Activated effector memory CD4-positive, alpha-beta T cell treated with Interleukin-2 at 50 U/mL for 16 hours (primary cell): Measurements from ENCODE around the gene C2CD5.
"Not testable (repeated sequence)": the region's sequence is repeated elsewhere in the genome, so short reads cannot be mapped to it uniquely, and the experiment has no call there.

Experiments
- DNase-seq: peaks from one replicate; pipeline ENCODE4 v3.0.0-alpha.2; 2020

C2CD5 gene

DNA sequence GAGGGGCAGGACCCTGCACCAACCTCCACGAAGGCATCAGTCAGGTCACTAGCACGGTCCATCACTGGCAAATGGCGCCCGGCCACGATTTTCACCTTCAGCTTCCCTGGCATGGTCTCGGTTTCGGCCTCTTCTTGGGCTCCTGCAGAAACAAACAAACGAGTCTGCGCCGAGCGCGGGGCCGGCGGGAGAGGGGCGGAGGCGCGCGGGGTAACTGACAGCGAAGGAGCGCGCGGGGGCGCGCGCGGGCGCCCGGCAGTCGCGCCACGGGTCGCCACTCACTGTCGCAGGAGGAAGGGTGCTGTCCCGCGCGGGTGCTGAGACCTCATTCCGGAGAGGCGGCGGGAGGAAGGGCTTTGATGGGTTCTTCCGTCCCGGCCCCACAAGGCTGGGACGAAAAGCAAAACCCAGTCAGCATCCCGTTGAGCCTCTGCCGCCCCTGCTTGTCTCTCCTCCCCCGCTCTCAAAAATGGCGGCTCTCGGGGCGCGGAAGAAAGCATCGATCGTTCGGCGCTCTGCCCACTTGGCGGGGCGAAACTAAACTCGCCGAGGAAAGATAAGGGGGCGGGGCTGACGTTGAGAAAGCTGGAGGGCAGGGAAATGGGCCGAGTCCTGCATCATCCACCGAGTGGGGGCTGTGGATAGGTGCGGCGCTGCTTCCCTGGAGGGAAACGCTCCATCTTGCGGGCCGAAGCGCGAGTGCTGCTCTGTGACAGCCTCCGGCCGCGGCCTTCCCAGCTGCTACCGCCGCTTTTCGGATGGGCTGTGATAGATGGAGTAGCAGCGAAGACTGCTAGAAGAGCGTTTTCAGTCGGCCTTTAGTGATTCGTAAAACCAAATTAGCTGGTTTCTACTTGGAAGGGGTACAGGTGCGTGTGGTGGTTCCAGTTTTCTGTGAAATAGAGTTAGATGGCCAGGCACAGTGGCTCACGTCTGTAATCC lies at the start of gene C2CD5:
Gene C2CD5 (minus strand): TSS at position 505 of the 942 bp plus-strand sequence. CDS start 392 bp downstream, at position 113.
- DNase-seq = peak; percentile 92

GRCh38 chr12:22593864-22594263 lies 49.5 kb upstream of the C2CD5 start:
- no peak for DNase-seq

- DNase-seq = no peak
Observed at GRCh38 chr12:22588817-22589216, 44.5 kb upstream of the C2CD5 start.

GRCh38 chr12:22578328-22578727 lies 34.0 kb upstream of the C2CD5 start:
- DNase-seq = no peak

GRCh38 chr12:22577667-22578066 lies 33.3 kb upstream of the C2CD5 start:
- DNase-seq = no peak

DNA sequence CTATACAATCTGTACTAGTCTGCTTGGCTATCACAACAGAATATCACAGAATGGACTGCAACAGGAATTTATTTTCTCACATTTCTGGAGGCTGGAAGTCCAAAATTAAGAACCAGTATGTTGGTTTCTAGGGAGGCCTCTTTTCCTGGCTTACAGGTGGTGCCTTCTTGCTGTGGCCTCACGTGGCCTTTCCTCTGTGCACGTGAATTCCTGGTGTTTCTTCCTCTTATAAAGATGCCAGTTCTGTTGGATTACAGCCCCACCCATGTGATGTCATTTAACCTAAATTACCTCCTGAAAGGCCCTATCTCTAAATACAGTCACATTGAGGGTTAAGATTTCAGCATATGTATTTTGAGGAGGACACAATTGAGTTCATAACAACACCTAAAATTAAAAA lies 32.1 kb upstream of the C2CD5 start:
- no peak for DNase-seq

DNA sequence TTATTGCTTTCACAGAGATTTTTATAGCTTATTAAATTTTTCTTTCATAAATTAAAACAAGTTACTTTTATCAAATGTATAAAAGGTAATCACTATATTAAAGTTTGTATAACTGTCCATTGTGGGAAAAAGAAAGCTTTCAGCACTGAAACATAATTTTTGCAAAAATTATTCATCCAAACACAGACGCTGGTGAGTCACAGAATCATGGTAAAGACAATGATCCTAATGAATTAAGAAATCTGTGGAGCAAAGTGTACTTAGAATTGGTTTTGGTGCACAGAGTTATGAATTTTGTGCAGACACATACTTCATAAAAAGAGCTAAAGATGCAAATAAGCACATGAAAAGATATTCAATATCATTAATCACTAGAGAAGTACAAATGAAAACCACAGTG lies 31.7 kb upstream of the C2CD5 start:
- no peak for DNase-seq

DNA sequence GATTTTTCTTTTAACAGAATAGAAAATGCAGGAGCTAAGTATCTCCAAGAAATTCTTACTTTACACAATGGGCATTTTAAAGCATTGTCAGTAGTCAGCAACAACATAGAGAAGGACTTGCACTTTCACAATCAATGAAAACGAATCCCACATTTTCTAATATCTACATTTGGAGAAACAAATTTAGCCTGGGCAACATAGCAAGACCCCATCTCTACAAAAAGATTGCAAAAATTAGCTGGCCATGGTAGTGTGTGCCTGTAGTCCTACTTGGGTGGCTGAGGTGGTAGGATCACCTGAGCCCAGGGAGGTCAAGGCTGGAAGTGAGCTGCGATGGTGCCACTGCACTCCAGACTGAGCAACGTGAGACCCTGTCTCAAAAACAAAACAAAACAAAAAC lies 30.6 kb upstream of the C2CD5 start:
- DNase-seq = no peak

GRCh38 chr12:22573181-22573580 lies 28.8 kb upstream of the C2CD5 start:
- DNase-seq = no peak

- no peak for DNase-seq
Observed at GRCh38 chr12:22569253-22569652, 24.9 kb upstream of the C2CD5 start.

DNA sequence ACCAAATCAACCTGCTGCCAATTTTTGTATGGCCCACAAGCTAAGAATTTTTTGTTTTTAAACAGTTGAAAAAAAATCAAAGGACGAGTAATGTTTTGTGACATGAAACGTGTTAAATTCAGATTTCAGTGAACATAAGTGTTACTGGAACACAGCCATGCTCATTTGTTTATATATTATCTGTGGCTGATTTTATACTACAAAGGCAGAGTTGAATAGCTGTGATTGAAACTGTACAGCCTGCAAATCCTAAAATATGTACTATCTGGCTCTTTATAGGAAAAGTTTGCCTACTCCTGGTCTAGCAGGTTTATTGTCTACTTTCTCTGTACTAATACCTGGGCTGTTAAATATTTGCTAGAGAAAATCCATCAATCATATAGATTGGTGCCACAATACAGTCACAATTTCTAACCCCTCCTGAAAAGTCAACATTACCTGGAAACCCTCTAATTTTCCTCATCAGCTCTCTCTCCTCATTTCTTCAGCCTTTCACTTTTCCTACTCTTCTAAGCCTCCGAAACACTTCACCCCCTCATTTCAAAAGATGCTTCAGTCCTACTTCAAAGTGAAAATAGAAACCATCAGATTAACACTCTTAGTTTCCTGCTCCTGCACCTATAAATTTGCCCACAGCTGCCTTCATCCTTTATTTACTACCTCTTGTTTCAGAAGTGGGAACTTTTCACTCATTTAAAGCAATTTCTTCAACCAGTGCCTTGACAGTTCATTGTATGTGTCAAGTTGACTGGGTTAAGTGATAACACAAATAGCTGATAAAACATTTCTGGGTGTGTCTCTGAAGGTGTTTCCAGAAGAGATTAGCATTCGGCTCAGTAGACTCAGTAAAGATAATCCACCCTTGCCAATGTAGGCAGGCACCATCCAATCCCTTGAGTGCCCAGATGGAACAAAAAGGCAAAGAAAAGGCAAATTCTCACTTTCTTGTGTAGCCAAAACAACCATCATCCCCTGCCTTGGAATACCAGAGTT lies 18.0 kb upstream of the C2CD5 start:
- no peak for DNase-seq

- DNase-seq = not testable (repeated sequence)
Observed at GRCh38 chr12:22554750-22555149, 10.4 kb upstream of the C2CD5 start.

DNA sequence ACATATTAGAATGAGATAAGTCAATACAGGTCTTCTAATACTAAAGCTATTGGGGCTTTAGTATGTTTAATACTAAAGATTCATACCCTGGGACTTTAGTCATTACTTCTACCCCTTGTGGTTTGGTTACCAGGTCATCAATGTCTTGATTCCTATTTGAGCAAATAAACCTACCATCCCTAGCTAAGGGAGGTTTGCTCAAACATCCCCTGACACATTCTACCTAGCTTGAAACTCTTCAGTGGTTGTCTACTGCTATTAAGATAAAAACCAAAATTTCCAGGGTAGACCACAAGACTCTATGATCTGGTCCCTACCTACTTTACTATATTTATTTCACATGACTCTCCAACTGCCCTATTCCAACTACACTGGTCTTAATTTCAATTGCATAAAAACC lies 7.3 kb upstream of the C2CD5 start:
- no peak for DNase-seq

- no peak for DNase-seq
Observed at GRCh38 chr12:22545255-22545654, 913 bp upstream of the C2CD5 start.

DNA sequence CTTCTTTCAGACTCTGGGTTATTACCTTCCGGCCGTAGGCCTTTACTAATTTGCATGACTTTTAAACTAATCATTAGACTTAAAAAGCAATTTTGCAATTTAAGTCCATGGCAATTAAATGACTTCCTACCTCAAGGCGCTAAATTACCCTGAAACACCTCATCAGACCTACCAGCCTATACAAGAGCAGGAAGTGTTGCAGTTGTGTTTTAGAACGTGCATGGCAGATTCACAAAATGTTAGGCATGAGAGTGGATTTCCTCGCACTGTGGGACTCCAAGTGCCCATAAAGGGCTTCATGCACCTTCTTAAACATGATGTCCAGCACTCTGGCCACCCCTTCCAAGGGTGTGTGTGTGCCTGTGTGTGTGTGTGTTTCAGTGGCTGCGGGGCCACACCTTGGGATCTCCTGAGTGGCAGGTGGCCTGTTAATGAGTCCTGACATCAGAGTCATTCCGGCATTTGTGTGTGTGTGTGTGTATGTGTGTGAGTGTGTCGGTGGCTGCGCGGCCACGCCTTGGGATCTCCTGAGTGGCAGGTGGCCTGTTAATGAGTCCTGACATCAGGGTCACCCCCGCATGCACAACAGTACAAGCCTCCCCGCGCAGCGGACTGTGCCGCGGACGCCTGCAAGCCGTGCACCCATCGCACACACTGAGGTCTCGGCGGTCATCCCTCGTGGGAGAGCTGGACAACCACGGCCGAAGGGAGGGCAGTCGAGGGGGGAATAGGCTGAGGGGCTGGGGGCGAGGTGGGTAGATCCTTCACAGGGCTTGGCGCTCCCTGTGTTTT lies 900 bp downstream of the C2CD5 start:
- DNase-seq = peak; percentile 23

- DNase-seq = no peak
Observed at GRCh38 chr12:22541496-22542155, 2.7 kb downstream of the C2CD5 start.

GRCh38 chr12:22539055-22539454 lies 5.3 kb downstream of the C2CD5 start:
- no peak for DNase-seq

DNA sequence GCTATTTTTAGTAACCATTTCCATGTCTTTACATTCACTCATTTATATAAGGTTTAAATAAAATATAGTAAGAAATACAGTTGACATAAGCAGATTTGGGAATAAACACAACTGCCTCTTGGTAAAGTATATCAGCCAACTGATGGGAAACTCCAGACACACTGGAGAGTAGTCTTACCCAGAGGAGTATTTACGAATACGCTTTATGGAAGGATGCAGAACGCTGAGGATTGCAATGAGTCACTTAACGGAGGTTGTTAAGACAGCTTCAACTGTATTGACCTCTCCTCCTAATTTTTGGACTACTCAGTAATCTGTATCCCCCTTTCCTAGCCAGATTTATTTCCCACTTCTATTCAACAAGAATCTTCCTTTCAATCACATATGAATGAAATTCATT lies 6.0 kb downstream of the C2CD5 start:
- no peak for DNase-seq

- DNase-seq = no peak
Observed at GRCh38 chr12:22536971-22537544, 7.3 kb downstream of the C2CD5 start.

DNA sequence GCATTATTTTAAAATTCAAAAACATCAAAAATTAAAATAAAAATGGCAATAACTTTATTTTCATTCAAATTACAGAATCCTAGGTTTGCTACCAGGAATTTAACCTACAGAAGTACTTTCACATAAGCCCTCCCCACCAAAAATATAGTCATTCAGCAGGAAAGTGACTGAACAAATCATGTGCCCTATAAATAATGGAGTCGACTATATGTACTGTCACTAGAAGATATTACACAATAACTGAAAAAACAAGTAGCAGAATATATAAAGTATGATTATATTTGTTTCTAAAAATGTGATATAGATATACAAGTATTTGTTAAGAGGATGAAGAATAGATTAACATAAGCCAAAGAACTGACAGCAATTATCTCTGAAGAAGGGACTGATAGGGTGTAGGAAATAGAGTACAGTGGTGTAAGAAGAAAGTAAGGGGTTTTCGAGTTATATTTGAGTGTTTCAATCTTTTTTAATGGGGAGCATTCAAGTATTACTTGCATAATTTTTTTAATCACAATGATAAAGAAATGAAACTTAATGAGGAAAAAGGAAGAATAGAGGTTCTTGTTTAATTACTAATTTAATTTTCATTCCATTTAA lies 7.9 kb downstream of the C2CD5 start:
- DNase-seq = no peak

- no peak for DNase-seq
Observed at GRCh38 chr12:22535478-22535877, 8.9 kb downstream of the C2CD5 start.
